Naive thymus-derived CD4-positive, alpha-beta T cell (primary cell): Measurements from ENCODE around the gene NMD3. TPM values are rescaled to one million over a fixed set of nuclear protein-coding genes. Genes with fewer than 3 reads are reported as not detected.
"Not testable (repeated sequence)": the region's sequence is repeated elsewhere in the genome, so short reads cannot be mapped to it uniquely, and the experiment has no call there.

Source experiments
- ATAC-seq: fragments of 150-1000 bp; cut with Tn5 transposase; 2 replicates; pipeline ENCODE4 v1.10.0; 2021; ENCODE audit warnings: mild to moderate bottlenecking, moderate library complexity
- CTCF ChIA-PET: fragments of 350-600 bp; sonication (Branson Sonifier 250); formaldehyde crosslinking; loops from one replicate; lab custom pipeline; 2021; ENCODE audit warnings: antibody characterized with exemption; lab: Charles Lee
- POLR2A ChIA-PET: fragments of 350-600 bp; sonication (Branson Sonifier 250); formaldehyde crosslinking; loops from one replicate; lab custom pipeline; 2021; ENCODE audit warnings: antibody characterized with exemption, inconsistent platforms; lab: Charles Lee
- DNase-seq, 9 donors: peaks; one replicate each; pipeline versions ENCODE4 v3.0.0 to v3.0.0-alpha.2; 2020 to 2022; ENCODE audit warnings: mixed read lengths in 1 of 9
- H3K27ac ChIP-seq: one replicate; pipeline ENCODE4 v1.7.0; 2013; ENCODE audit warnings: mild to moderate bottlenecking, low read depth, low read length, moderate library complexity
- H3K27me3 ChIP-seq, 2 donors: one replicate each; pipeline ENCODE4 v1.7.0; 2013; ENCODE audit warnings: low read length in 2 of 2, mild to moderate bottlenecking in 2 of 2, moderate library complexity in 2 of 2; ENCODE audit not compliant: control insufficient read depth in 2 of 2, insufficient read depth in 2 of 2
- H3K36me3 ChIP-seq, 3 experiments: 1 replicate in 2 of 3; 2 replicates in 1 of 3; pipeline ENCODE4 v1.7.0; 2013; ENCODE audit warnings: low read length in 3 of 3, mild to moderate bottlenecking in 3 of 3, moderate library complexity in 1 of 3; ENCODE audit not compliant: insufficient read depth in 3 of 3, control insufficient read depth in 2 of 3
- H3K4me1 ChIP-seq, 2 donors: one replicate each; pipeline ENCODE4 v1.7.0; 2013; ENCODE audit warnings: low read length in 2 of 2, mild to moderate bottlenecking in 2 of 2, moderate library complexity in 1 of 2; ENCODE audit not compliant: control insufficient read depth in 2 of 2, insufficient read depth in 2 of 2
- H3K4me3 ChIP-seq: 2 replicates; pipeline ENCODE4 v1.7.0; 2013; ENCODE audit warnings: mild to moderate bottlenecking, low read length
- H3K9me3 ChIP-seq, 3 experiments: 1 replicate in 2 of 3; 2 replicates in 1 of 3; pipeline ENCODE4 v1.7.0; 2013; ENCODE audit warnings: low read length in 3 of 3; ENCODE audit not compliant: control insufficient read depth in 2 of 3
- H3K27ac Mint-ChIP-seq, 9 donors: one replicate each; pipeline ENCODE4 v1.8.0; 2020 to 2022; ENCODE audit warnings: mixed read lengths in 9 of 9, mild to moderate bottlenecking in 8 of 9, moderate library complexity in 5 of 9, inconsistent platforms in 2 of 9
- H3K27me3 Mint-ChIP-seq, 5 donors: one replicate each; pipeline ENCODE4 v1.8.0; 2021 to 2022; ENCODE audit warnings: mixed read lengths in 5 of 5, mild to moderate bottlenecking in 1 of 5
- H3K36me3 Mint-ChIP-seq, 5 donors: one replicate each; pipeline ENCODE4 v1.8.0; 2020 to 2022; ENCODE audit warnings: mixed read lengths in 5 of 5, mild to moderate bottlenecking in 3 of 5, inconsistent platforms in 1 of 5
- H3K4me1 Mint-ChIP-seq, 7 donors: one replicate each; pipeline ENCODE4 v1.8.0; 2020 to 2022; ENCODE audit warnings: mixed read lengths in 7 of 7, mild to moderate bottlenecking in 3 of 7, inconsistent platforms in 1 of 7
- H3K4me3 Mint-ChIP-seq, 10 donors: one replicate each; pipeline ENCODE4 v1.8.0; 2020 to 2022; ENCODE audit warnings: mild to moderate bottlenecking in 10 of 10, mixed read lengths in 10 of 10, moderate library complexity in 6 of 10, inconsistent platforms in 2 of 10
- H3K9me3 Mint-ChIP-seq, 11 donors: one replicate each; pipeline ENCODE4 v1.8.0; 2020 to 2022; ENCODE audit warnings: mixed read lengths in 11 of 11, mild to moderate bottlenecking in 4 of 11, inconsistent platforms in 1 of 11, moderate library complexity in 1 of 11
- intact Hi-C, 2 donors: fragments of 100-400 bp; cut with micrococcal nuclease; formaldehyde crosslinking; loops; one replicate each; pipeline ENCODE4 v1.15.1; 2023
- polyA plus RNA-seq, 2 donors: library from polyadenylated mRNA; unstranded; fragments of 300-500 nt; fragmentation: Illumina TruSeq; gene quantifications; one replicate each; pipeline ENCODE4 v1.2.3, GENCODE V29; 2021
- total RNA-seq, 6 experiments: library from RNA in 5 of 6; stranded (reverse) in 5 of 6; gene quantifications; 1 replicate in 5 of 6; 2 replicates in 1 of 6; pipeline ENCODE4 v1.2.3 and lab custom pipeline; 2021 to 2026

Gene NMD3
- total and polyA plus RNA-seq, 7 experiments from 2014 or later, result 37.3 to 52.6 (median 40.7) TPM

- H3K27ac ChIP-seq, H3K27me3 ChIP-seq, H3K27me3 Mint-ChIP-seq, CTCF ChIA-PET, H3K4me3 Mint-ChIP-seq, H3K36me3 ChIP-seq, H3K27ac Mint-ChIP-seq, ATAC-seq, DNase-seq, H3K4me1 Mint-ChIP-seq, intact Hi-C loops, H3K4me1 ChIP-seq, H3K4me3 ChIP-seq, POLR2A ChIA-PET: not testable (repeated sequence)
- H3K9me3 ChIP-seq, result peaks cover 0 to 10% (median 0%) of the 10 kb centered on the region in 3 experiments
- Mint-ChIP-seq H3K36me3 (peaks cover 4 to 21% (median 12%) of the 10 kb centered on the region in 5 donors), H3K9me3 (peaks cover 7 to 56% (median 30%) of the 10 kb centered on the region in 11 donors)
Measured at GRCh38 chr3:161282387-161282786, 61.3 kb downstream of the NMD3 start.

GRCh38 chr3:161284989-161285388 lies 63.9 kb downstream of the NMD3 start:
- DNase-seq (no peak), ATAC-seq (no peak)
- no peaks in the 10 kb centered on the region for H3K9me3 ChIP-seq
- H3K27me3 ChIP-seq, result no peaks in the 10 kb centered on the region
- no peak overlapping the region for H3K4me3 ChIP-seq
- no peaks in the 10 kb centered on the region for H3K4me1 ChIP-seq
- Mint-ChIP-seq H3K36me3 (peaks cover 0 to 12% (median 0%) of the 10 kb centered on the region in 5 donors), H3K27me3 (peaks cover 0 to 2% (median 0%) of the 10 kb centered on the region in 5 donors), H3K4me1 (no peaks in the 10 kb centered on the region), H3K9me3 (peaks cover 0 to 30% (median 16%) of the 10 kb centered on the region in 11 donors), H3K27ac (no peak overlapping the region), H3K4me3 (no peak overlapping the region)
- no peak overlapping the region for H3K27ac ChIP-seq
- intact Hi-C loops, result no loop called here
- H3K36me3 ChIP-seq, result no peaks in the 10 kb centered on the region
- ChIA-PET POLR2A (no interaction called here), CTCF (interaction anchor here (1.0 kb wide), 1 partner anchor 124 kb away, joined by 3 read pairs; no protein-coding TSS in a partner anchor)

- Histone ChIP-seq H3K27me3 (no peaks in the 10 kb centered on the region), H3K27ac (no peak overlapping the region), H3K4me1 (no peaks in the 10 kb centered on the region), H3K4me3 (no peak overlapping the region), H3K36me3 (no peaks in the 10 kb centered on the region), H3K9me3 (no peaks in the 10 kb centered on the region)
- no peak overlapping the region for H3K27ac Mint-ChIP-seq
- no peak for ATAC-seq
- peaks cover 0 to 4% (median 0%) of the 10 kb centered on the region in 11 donors for H3K9me3 Mint-ChIP-seq
- intact Hi-C loops, result no loop called here
- peaks cover 0 to 16% (median 0%) of the 10 kb centered on the region in 5 donors for H3K27me3 Mint-ChIP-seq
- no peak for DNase-seq
- no peak overlapping the region for H3K4me3 Mint-ChIP-seq
- POLR2A ChIA-PET, result no interaction called here
- peaks cover 0 to 9% (median 5%) of the 10 kb centered on the region in 5 donors for H3K36me3 Mint-ChIP-seq
- CTCF ChIA-PET, result interaction anchor here (0.8 kb wide), 1 partner anchor 64 kb away, joined by 3 read pairs; no protein-coding TSS in a partner anchor
- H3K4me1 Mint-ChIP-seq, result no peaks in the 10 kb centered on the region
Measured at GRCh38 chr3:161289174-161289573, 68.1 kb downstream of the NMD3 start.

DNA sequence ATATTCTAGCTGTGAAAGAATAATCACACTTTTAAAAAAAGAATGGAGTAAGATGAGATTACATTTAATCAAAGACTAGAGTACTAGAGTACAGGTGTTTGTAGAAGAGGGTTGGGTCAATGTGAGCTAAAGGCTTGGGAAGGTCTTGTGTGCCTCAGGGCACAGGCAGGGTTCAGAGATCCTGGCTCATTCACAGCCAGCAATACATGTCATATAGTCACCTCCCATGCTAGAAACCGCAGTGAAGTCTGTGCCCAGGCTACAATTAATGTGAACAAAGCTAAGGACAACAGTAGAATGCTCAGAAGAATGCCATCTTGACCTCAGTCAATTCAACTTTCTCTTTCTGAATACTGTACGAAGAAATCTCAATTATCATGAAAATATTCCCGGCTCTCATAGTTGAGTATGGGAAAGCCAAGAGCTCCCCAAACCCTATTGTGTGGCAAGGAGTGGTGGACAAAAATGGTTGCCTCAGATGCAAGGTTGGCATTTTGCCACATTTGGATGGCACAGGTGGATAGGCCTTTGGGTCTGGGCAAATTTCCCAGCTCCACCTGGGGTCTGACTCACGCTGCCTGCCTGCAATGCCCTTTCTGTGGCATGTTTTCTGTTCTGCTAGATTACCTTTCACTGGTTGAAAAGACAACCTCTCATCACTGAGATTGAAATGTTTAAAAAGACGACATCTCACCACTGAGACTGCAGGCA lies 70.2 kb downstream of the NMD3 start:
- Histone ChIP-seq H3K4me1 (no peaks in the 10 kb centered on the region), H3K9me3 (peaks cover 0 to 2% (median 0%) of the 10 kb centered on the region in 3 experiments), H3K4me3 (no peak overlapping the region), H3K36me3 (no peaks in the 10 kb centered on the region), H3K27ac (no peak overlapping the region), H3K27me3 (no peaks in the 10 kb centered on the region)
- peaks cover 0 to 5% (median under 1%) of the 10 kb centered on the region in 5 donors for H3K36me3 Mint-ChIP-seq
- no peak overlapping the region for H3K4me3 Mint-ChIP-seq
- H3K4me1 Mint-ChIP-seq, result no peaks in the 10 kb centered on the region
- CTCF ChIA-PET, result interaction anchor here (0.8 kb wide), 1 partner anchor 74 kb away, joined by 3 read pairs; no protein-coding TSS in a partner anchor
- peaks cover 0 to 19% (median 0%) of the 10 kb centered on the region in 5 donors for H3K27me3 Mint-ChIP-seq
- DNase-seq (no peak), ATAC-seq (no peak)
- POLR2A ChIA-PET, result no interaction called here
- intact Hi-C loops, result no loop called here
- H3K27ac Mint-ChIP-seq, result no peak overlapping the region
- H3K9me3 Mint-ChIP-seq, result peaks cover 0 to 5% (median 0%) of the 10 kb centered on the region in 11 donors

- ChIA-PET POLR2A (interaction anchor here (0.6 to 0.8 kb wide), 2 partner anchors 16 to 114 kb away, joined by 3 read pairs; no protein-coding TSS in a partner anchor), CTCF (interaction anchor here (0.9 kb wide), 1 partner anchor 12 kb away, joined by 3 read pairs; no protein-coding TSS in a partner anchor)
- peaks cover 0 to 19% (median 5%) of the 10 kb centered on the region in 3 experiments for H3K9me3 ChIP-seq
- no peaks in the 10 kb centered on the region for H3K4me1 Mint-ChIP-seq
- no peak for DNase-seq
- no peak overlapping the region for H3K4me3 ChIP-seq
- H3K27ac Mint-ChIP-seq, result no peak overlapping the region
- intact Hi-C loops, result no loop called here
- H3K36me3 ChIP-seq, result no peaks in the 10 kb centered on the region
- ATAC-seq, result no peak
- no peaks in the 10 kb centered on the region for H3K27me3 ChIP-seq
- no peaks in the 10 kb centered on the region for H3K4me1 ChIP-seq
- peaks cover 5 to 14% (median 8%) of the 10 kb centered on the region in 5 donors for H3K36me3 Mint-ChIP-seq
- no peak overlapping the region for H3K4me3 Mint-ChIP-seq
- H3K9me3 Mint-ChIP-seq, result peaks cover 4 to 21% (median 13%) of the 10 kb centered on the region in 11 donors
- peaks cover 0 to 18% (median 0%) of the 10 kb centered on the region in 5 donors for H3K27me3 Mint-ChIP-seq
- H3K27ac ChIP-seq, result no peak overlapping the region
Measured at GRCh38 chr3:161293381-161293780, 72.3 kb downstream of the NMD3 start.

GRCh38 chr3:161295325-161295724 lies 74.2 kb downstream of the NMD3 start:
- Mint-ChIP-seq H3K36me3 (peaks cover 9 to 23% (median 13%) of the 10 kb centered on the region in 5 donors), H3K4me1 (no peaks in the 10 kb centered on the region), H3K27me3 (peaks cover 0 to 20% (median 0%) of the 10 kb centered on the region in 5 donors), H3K27ac (no peak overlapping the region), H3K4me3 (no peak overlapping the region), H3K9me3 (peaks cover 4 to 34% (median 19%) of the 10 kb centered on the region in 11 donors)
- Histone ChIP-seq H3K4me1 (no peaks in the 10 kb centered on the region), H3K4me3 (no peak overlapping the region), H3K27me3 (no peaks in the 10 kb centered on the region), H3K9me3 (peaks cover 0 to 27% (median 11%) of the 10 kb centered on the region in 3 experiments), H3K27ac (no peak overlapping the region), H3K36me3 (no peaks in the 10 kb centered on the region)
- ATAC-seq (no peak), DNase-seq (no peak)
- CTCF ChIA-PET, result interaction anchor here (0.7 kb wide), 1 partner anchor 12 kb away, joined by 3 read pairs; no protein-coding TSS in a partner anchor
- POLR2A ChIA-PET, result no interaction called here
- intact Hi-C loops, result no loop called here
